Dedifferentiated amniotic fluid mesenchymal stem cell (primary cell): ENCODE measurements around the gene SMAP1.

ENCODE experiments used
- DNase-seq: peaks from one replicate; pipeline ENCODE4 v3.0.0-alpha.2; 2016; ENCODE audit errors: extremely low spot score

Gene SMAP1

GRCh38 chr6:70842541-70842940, 174.9 kb downstream of the SMAP1 start:
- DNase-seq: no peak

- DNase-seq: no peak
Measured at GRCh38 chr6:70843328-70843918, 175.7 kb downstream of the SMAP1 start.

DNA sequence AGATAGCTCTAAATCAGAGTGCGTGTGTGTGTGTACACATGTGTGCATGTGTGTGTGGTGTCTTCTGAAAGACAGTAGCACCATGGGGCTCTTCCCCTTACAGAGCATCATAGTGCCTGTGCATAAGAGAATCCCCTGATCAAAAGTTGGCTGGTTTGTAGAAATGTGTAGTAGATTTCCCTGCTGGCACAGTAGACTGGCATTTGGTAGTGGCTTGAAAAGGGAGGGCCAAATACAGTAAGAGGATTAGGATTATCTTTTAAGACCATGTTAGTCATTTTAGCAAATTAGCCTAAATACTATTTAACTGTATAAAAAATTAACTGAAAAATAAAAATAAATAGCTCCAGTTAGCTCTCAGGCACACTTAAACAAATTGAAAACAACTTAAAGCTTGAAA, 176.6 kb downstream of the SMAP1 start:
- no peak for DNase-seq

DNA sequence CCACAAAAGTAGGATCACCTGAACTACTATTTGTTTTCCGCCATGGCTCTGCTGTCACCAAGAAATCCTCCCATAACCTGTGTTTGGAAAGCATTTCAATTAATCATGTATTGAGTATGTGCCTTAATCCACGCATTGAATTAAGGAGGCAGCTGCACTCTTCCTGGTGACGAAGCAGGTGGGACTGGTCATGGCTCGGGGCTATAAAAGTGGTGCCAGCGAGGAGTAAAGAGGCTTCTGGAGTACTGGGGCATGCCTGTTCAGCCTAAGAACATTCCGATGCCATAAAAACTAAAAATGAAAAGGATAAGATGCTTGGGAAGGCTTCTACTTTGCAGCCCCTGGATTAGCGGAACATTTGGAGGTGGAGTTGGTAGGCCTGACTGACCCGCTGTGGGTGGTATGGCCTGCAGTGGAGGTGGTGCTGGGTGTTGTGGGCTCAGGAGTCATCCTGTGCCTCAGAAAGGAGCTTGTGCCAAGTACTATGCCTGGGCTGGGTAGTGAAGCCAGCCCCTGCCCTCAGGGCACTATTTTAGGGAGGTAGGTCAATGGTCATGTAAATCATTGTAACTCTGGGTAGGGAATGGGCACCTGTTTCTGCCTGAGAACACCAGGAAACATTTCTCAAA, 178.6 kb downstream of the SMAP1 start:
- DNase-seq: no peak

- DNase-seq: no peak
Measured at GRCh38 chr6:70847106-70848084, 179.7 kb downstream of the SMAP1 start.

- no peak for DNase-seq
Measured at GRCh38 chr6:70849348-70850069, 181.8 kb downstream of the SMAP1 start.

GRCh38 chr6:70852667-70853246, 185.1 kb downstream of the SMAP1 start:
- no peak for DNase-seq

DNA sequence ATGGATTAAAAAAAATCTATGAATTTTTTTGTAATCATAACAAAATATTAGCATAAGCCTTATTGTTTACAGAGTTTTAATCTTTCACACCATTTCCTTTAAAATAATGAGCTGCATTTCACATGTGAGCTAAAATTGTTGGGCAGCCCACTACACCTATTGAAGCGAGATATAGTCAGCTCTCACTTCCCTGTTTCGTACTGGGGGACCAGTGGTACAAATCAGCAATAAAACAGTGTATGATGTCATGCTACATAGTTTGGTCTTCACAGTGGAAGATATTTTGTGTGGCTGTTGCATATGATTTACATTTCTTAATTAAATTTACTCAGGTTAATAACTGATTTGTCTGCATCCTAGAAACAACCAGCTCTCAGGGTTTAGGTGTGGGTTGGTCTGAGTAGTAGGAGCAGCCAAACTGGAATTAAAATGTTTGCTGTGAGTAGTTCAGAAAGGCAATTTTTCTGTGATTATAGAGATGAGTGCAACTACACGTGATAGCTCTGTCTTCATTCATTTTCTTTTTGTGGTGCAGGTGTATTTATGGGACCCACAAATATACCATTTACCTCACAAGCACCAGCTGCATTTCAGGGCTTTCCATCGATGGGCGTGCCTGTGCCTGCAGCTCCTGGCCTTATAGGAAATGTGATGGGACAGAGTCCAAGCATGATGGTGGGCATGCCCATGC, 189.8 kb downstream of the SMAP1 start:
- DNase-seq: no peak

- no peak for DNase-seq
Measured at GRCh38 chr6:70860045-70860444, 192.4 kb downstream of the SMAP1 start.

DNA sequence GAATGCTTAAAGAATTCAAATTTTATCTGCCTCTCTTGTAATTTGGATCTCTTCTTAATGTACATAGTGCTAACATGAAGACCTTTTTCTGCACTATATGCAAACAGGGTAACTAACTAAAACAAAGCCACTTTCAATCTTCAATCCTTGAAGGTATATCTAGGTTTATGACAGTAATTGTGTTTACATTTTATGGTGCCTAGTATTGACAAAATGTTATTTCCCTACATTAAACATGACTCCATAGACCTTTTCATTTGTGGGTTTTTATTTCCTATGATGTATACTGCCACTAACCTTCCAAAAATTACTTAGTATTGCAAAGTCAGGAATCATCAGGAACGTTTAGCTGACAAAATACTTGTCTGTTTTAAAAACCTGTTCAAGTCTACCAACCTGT, 193.2 kb downstream of the SMAP1 start:
- DNase-seq: no peak

GRCh38 chr6:70863343-70863742, 195.7 kb downstream of the SMAP1 start:
- no peak for DNase-seq

- no peak for DNase-seq
Measured at GRCh38 chr6:70864401-70864800, 196.7 kb downstream of the SMAP1 start.

DNA sequence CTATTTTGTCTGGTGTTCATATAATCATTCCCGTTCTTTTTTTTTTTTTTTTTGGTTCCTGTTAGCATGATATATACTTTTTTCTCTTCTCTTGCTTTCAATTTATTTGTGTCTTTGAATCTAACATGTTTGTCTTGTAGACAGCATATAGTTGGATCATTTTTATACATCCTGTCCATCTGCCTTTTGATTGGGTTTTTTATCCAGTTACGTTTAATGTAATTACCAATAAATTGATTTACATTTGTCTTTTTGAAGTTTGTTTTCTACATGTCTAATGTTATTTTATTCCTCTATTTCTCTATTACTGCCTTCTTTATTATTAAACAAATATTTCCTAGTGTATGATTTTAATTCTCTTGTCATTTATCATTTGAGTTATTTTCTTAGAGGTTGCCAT, 204.8 kb downstream of the SMAP1 start:
- DNase-seq: no peak

- DNase-seq: no peak
Measured at GRCh38 chr6:70874181-70874913, 206.7 kb downstream of the SMAP1 start.

DNA sequence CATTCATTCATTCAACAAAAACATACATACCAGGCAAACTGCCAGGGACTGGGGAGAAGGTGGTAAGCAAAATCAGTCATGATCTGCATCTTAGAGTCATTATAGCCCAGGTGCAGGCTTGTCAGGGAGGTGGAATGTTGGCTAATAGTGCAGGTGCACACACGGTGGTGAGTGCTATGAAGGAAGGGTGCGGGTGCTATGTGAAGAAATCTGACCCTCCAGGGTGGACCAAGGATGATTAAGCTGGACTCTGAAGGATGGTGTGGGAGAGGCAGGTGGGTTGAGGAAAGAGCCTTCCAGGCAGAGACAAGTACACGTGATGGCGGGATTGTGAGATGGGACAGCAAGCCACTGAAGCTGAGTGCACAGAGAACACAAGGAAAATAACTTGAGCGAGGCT, 211.8 kb downstream of the SMAP1 start:
- no peak for DNase-seq

- peak; percentile 44 for DNase-seq
Measured at GRCh38 chr6:70884074-70884983, 216.6 kb downstream of the SMAP1 start.

DNA sequence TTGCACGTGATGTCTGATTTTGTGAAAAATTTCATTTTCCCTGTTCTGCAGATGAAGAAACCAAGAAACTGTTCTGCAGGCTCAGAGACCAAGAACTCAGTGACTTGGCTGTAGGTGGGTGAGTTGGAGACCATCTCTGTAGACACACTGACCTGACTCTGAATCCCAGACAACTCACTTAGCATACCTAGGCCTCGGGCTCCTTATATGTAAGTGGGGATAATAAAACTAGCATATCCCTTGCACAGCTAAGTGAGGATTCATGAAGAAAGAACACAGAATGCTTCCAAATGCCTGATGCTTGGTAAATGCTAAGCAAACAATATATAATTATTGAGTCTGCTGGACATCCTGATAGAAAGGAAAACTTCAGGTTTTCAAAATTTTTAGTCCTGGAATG, 218.4 kb downstream of the SMAP1 start:
- DNase-seq: no peak

GRCh38 chr6:70886661-70887060, 219.0 kb downstream of the SMAP1 start:
- DNase-seq: no peak

DNA sequence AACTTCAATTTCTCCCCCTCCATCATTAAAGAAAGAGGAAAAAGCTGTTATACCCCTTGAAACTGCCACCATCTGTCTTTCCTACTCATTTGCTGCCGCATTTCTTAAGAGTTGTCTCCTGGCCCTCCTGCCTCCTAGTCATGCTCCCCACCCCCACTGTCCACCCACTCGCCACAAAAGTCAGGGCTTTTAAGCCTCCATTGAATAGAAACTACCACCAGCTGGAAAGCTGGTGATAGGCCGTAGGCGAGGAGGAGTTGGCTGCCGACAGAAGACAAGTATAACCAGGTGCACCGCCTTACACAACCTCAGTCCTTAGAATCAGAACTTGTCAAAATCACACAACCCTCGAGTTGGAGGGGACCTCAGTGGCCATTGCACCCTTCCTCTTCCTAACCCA, 221.6 kb downstream of the SMAP1 start:
- DNase-seq: no peak
